Measurements from ENCODE around the gene SMYD2. TPM values are rescaled to one million over a fixed set of nuclear protein-coding genes. Genes with fewer than 3 reads are reported as not detected.
A peak's percentile ranks its signal among the peaks of the same experiment; 100 is the strongest.

Gene SMYD2
- total and polyA plus RNA-seq, 2 donors (not counting 1 experiment from before 2014, with no cell fraction given), result 23.3 to 39.2 TPM

- H3K27ac ChIP-seq (ENCODE audit: insufficient read depth, low read length), result no peak overlapping the region
- TF ChIP-seq EZH2 (IDR thresholded peaks at IDR 0.05; ENCODE audit: low read length, missing control alignments) (no peak), CTCF (conservative IDR thresholded peaks at IDR 0.05 in 1 of 2, IDR thresholded peaks at IDR 0.05 in 1 of 2; ENCODE audit: low read depth in 1 of 2, low read length in 2 of 2) (no peak)
Measured at GRCh38 chr1:214349781-214350180, 68.8 kb downstream of the SMYD2 start.

GRCh38 chr1:214351551-214352277 lies 70.8 kb downstream of the SMYD2 start:
- no peak for TF ChIP-seq EZH2 (IDR thresholded peaks at IDR 0.05; ENCODE audit: low read length, missing control alignments)
- no peak for TF ChIP-seq CTCF (conservative IDR thresholded peaks at IDR 0.05 in 1 of 2, IDR thresholded peaks at IDR 0.05 in 1 of 2; ENCODE audit: low read depth in 1 of 2, low read length in 2 of 2)
- Histone ChIP-seq H3K4me1 (ENCODE audit: control insufficient read depth, extremely low read depth, insufficient read depth, low read length) (no peaks in the 10 kb centered on the region), H3K9ac (ENCODE audit: insufficient read depth, low read length) (no peak overlapping the region), H4K20me1 (ENCODE audit: control insufficient read depth, extremely low read depth, insufficient read depth, low read length) (no peaks in the 10 kb centered on the region), H3K27ac (ENCODE audit: insufficient read depth, low read length) (no peak overlapping the region), H3K9me3 (ENCODE audit: control insufficient read depth, insufficient read depth, low read depth, low read length) (no peaks in the 10 kb centered on the region), H3K4me3 (replicated peaks in 1 of 4; ENCODE audit: control extremely low read depth in 1 of 4, insufficient read depth in 1 of 4, low read depth in 3 of 4, low read length in 4 of 4) (no peak overlapping the region), H3K27me3 (ENCODE audit: control insufficient read depth, insufficient read depth, low read length) (no peaks in the 10 kb centered on the region), H3K36me3 (ENCODE audit: control insufficient read depth, insufficient read depth, low read length) (peaks cover 12% of the 10 kb centered on the region), H3K4me2 (ENCODE audit: extremely low read depth, insufficient read depth, low read length) (no peak overlapping the region), H2AFZ (ENCODE audit: low read length) (no peak overlapping the region), H3K79me2 (ENCODE audit: control insufficient read depth, insufficient read depth, low read length) (no peaks in the 10 kb centered on the region)
- no peak for DNase-seq (ENCODE audit: low read depth in 2 of 2)

More at GRCh38 chr1:214349781-214350180, 68.8 kb downstream of the SMYD2 start:
- H2AFZ ChIP-seq (ENCODE audit: low read length), result no peak overlapping the region
- no peak overlapping the region for H3K9ac ChIP-seq (ENCODE audit: insufficient read depth, low read length)
- H4K20me1 ChIP-seq (ENCODE audit: control insufficient read depth, extremely low read depth, insufficient read depth, low read length), result no peaks in the 10 kb centered on the region
- H3K9me3 ChIP-seq (ENCODE audit: control insufficient read depth, insufficient read depth, low read depth, low read length), result no peaks in the 10 kb centered on the region
- no peaks in the 10 kb centered on the region for H3K79me2 ChIP-seq (ENCODE audit: control insufficient read depth, insufficient read depth, low read length)
- H3K4me2 ChIP-seq (ENCODE audit: extremely low read depth, insufficient read depth, low read length), result no peak overlapping the region
- no peaks in the 10 kb centered on the region for H3K27me3 ChIP-seq (ENCODE audit: control insufficient read depth, insufficient read depth, low read length)
- H3K36me3 ChIP-seq (ENCODE audit: control insufficient read depth, insufficient read depth, low read length), result peaks cover 9% of the 10 kb centered on the region
- peak in 1 of 2 donors; percentile 75 for DNase-seq (ENCODE audit: low read depth in 2 of 2)
- no peak overlapping the region for H3K4me3 ChIP-seq (replicated peaks in 1 of 4; ENCODE audit: control extremely low read depth in 1 of 4, insufficient read depth in 1 of 4, low read depth in 3 of 4, low read length in 4 of 4)
- no peaks in the 10 kb centered on the region for H3K4me1 ChIP-seq (ENCODE audit: control insufficient read depth, extremely low read depth, insufficient read depth, low read length)

GRCh38 chr1:214352838-214353237 lies 71.9 kb downstream of the SMYD2 start:
- H3K79me2 ChIP-seq (ENCODE audit: control insufficient read depth, insufficient read depth, low read length), result no peaks in the 10 kb centered on the region
- no peak overlapping the region for H2AFZ ChIP-seq (ENCODE audit: low read length)
- no peak overlapping the region for H3K4me3 ChIP-seq (replicated peaks in 1 of 4; ENCODE audit: control extremely low read depth in 1 of 4, insufficient read depth in 1 of 4, low read depth in 3 of 4, low read length in 4 of 4)
- TF ChIP-seq CTCF (conservative IDR thresholded peaks at IDR 0.05 in 1 of 2, IDR thresholded peaks at IDR 0.05 in 1 of 2; ENCODE audit: low read depth in 1 of 2, low read length in 2 of 2) (no peak), EZH2 (IDR thresholded peaks at IDR 0.05; ENCODE audit: low read length, missing control alignments) (no peak)
- no peaks in the 10 kb centered on the region for H3K9me3 ChIP-seq (ENCODE audit: control insufficient read depth, insufficient read depth, low read depth, low read length)
- no peak overlapping the region for H3K4me2 ChIP-seq (ENCODE audit: extremely low read depth, insufficient read depth, low read length)
- H3K36me3 ChIP-seq (ENCODE audit: control insufficient read depth, insufficient read depth, low read length), result peaks cover 13% of the 10 kb centered on the region
- H3K27ac ChIP-seq (ENCODE audit: insufficient read depth, low read length), result no peak overlapping the region
- H3K4me1 ChIP-seq (ENCODE audit: control insufficient read depth, extremely low read depth, insufficient read depth, low read length), result no peaks in the 10 kb centered on the region
- H3K27me3 ChIP-seq (ENCODE audit: control insufficient read depth, insufficient read depth, low read length), result no peaks in the 10 kb centered on the region
- no peak overlapping the region for H3K9ac ChIP-seq (ENCODE audit: insufficient read depth, low read length)
- H4K20me1 ChIP-seq (ENCODE audit: control insufficient read depth, extremely low read depth, insufficient read depth, low read length), result no peaks in the 10 kb centered on the region
- peak in 1 of 2 donors; percentile 21 for DNase-seq (ENCODE audit: low read depth in 2 of 2)
